ENCODE measurements around the gene OXA1L.

- TF ChIP-seq POLR2AphosphoS5 (IDR thresholded peaks at IDR 0.05; ENCODE audit: low read depth) (no peak), CTCF (IDR thresholded peaks at IDR 0.05; ENCODE audit: insufficient read depth, low read length) (no peak), REST (IDR thresholded peaks at IDR 0.05; ENCODE audit: insufficient replicate concordance, low read depth) (no peak)
Observed at GRCh38 chr14:22739423-22739822, 27.1 kb upstream of the OXA1L start.
